Measurements from ENCODE around the gene CFAP99.

Gene CFAP99

GRCh38 chr4:2432004-2432403 is 13.2 kb downstream of the CFAP99 start:
- no peak for DNase-seq

- DNase-seq, result no peak
Observed at GRCh38 chr4:2432991-2433530, 14.3 kb downstream of the CFAP99 start.

- no peak for DNase-seq
Observed at GRCh38 chr4:2433609-2434350, 15.0 kb downstream of the CFAP99 start.

- no peak for DNase-seq
Observed at GRCh38 chr4:2434420-2434819, 15.7 kb downstream of the CFAP99 start.

DNA sequence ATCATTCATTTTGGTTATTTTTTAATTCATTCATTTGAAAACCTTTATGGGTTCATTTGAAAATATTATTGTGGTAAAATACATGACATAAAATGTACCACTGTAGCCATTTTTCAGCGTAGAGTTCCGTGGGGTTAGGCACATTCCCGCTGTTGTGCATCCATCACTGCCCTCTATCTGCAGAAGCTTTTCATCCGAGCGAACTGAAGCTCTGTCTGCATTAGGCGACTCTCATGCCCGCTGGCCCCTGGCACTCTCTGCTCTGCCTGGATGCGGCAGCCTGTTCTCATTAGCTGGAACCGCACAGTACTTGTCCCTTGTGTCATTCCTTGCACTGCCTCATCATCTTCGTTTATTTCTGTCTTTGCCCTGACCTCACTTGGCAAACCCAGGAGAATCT is 17.5 kb downstream of the CFAP99 start:
- DNase-seq, result no peak

- DNase-seq, result no peak
Observed at GRCh38 chr4:2436761-2437474, 18.2 kb downstream of the CFAP99 start.

GRCh38 chr4:2437475-2438215 is 18.9 kb downstream of the CFAP99 start:
- DNase-seq, result no peak

- DNase-seq, result no peak
Observed at GRCh38 chr4:2438822-2439718, 20.3 kb downstream of the CFAP99 start.

- DNase-seq, result peak; percentile 49
Observed at GRCh38 chr4:2441393-2442174, 22.8 kb downstream of the CFAP99 start.

- no peak for DNase-seq
Observed at GRCh38 chr4:2442175-2442993, 23.6 kb downstream of the CFAP99 start.

DNA sequence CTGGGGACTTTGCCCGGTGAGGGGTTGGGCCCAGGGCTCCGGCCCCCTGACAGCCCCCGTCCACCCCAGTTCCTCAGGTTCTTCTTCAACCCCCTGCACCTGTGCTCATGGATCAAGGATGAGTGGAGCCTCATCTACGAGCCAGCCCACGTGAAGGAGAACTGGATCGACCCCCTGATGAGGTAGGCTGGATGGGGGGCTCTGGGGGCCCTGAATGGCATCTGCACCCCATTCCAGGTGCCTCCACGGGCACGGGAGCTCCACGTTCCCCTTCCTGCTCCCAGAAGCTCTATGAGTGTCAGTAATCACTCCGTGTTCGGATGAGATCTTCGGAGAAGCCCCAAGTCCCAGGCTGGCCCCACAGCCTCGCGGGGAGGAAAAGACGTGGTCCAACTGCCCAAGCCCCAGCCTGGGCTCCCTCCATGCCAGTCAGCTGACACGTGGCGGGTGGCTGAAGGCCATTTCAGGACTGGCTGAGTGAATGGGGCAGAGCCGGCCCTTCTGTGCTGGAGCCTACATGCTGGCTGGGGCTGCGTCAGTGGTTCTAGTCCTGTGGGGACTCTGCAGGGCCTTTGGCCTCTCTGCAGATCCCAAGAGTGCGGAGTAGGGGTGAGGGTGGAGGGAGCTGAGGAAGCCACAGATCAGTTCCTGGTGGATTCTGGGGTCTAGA is 24.4 kb downstream of the CFAP99 start:
- DNase-seq, result no peak

GRCh38 chr4:2443956-2444740 is 25.4 kb downstream of the CFAP99 start:
- no peak for DNase-seq

DNA sequence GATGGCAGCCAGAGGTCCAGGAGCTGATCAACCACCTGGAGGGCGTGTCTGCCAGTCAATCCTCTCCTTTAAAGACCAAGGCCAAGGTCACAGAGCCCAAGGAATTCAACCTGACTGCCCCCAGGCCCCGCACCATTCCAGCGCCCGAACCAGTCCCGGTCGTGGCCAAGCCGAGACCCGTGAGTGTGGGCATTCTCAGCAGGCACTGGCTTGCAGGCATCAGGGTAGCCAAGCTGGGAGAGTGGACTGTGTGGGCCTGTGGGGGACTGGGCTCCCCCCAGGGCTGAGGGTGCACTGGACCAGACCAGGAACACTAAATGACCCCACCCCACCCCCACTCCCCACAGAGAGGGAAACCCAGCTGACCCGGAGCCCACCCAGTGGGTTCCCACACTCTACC is 26.4 kb downstream of the CFAP99 start:
- DNase-seq, result no peak

GRCh38 chr4:2445571-2445970 is 26.8 kb downstream of the CFAP99 start:
- no peak for DNase-seq

- DNase-seq, result no peak
Observed at GRCh38 chr4:2446656-2447564, 28.2 kb downstream of the CFAP99 start.

- no peak for DNase-seq
Observed at GRCh38 chr4:2448589-2448988, 29.8 kb downstream of the CFAP99 start.

GRCh38 chr4:2449051-2449450 is 30.3 kb downstream of the CFAP99 start:
- DNase-seq, result no peak

Data from GF-D8 (cell line).